HEK293 (cell line): ENCODE results near the gene C12orf57.

Experiments used
- KLF10 ChIP-seq: fragments of 450-650 bp; IDR thresholded peaks from 2 replicates; pipeline ENCODE4 v1.5.1; 2018; ENCODE audit warnings: missing biosample characterization, mild to moderate bottlenecking, missing genetic modification characterization
- PRDM10 ChIP-seq: fragments of 450-650 bp; formaldehyde crosslinking; IDR thresholded peaks from 2 replicates; pipeline ENCODE4 v1.5.1; 2016; ENCODE audit warnings: missing biosample characterization, missing genetic modification characterization
- YY1 ChIP-seq: fragments of 450-650 bp; formaldehyde crosslinking; IDR thresholded peaks from 2 replicates; pipeline ENCODE4 v1.5.1; 2018; ENCODE audit warnings: missing biosample characterization, missing genetic modification characterization
- ZFP69B ChIP-seq: fragments of 450-650 bp; formaldehyde crosslinking; IDR thresholded peaks from 2 replicates; pipeline ENCODE4 v1.5.1; 2016; ENCODE audit warnings: missing biosample characterization, missing genetic modification characterization
- ZNF121 ChIP-seq: fragments of 450-650 bp; formaldehyde crosslinking; IDR thresholded peaks from 2 replicates; pipeline ENCODE4 v1.5.1; 2016; ENCODE audit warnings: missing biosample characterization, missing genetic modification characterization
- ZNF146 ChIP-seq: fragments of 450-650 bp; formaldehyde crosslinking; IDR thresholded peaks from 2 replicates; pipeline ENCODE4 v1.5.1; 2016; ENCODE audit warnings: missing biosample characterization, missing genetic modification characterization
- ZNF16 ChIP-seq: fragments of 450-650 bp; formaldehyde crosslinking; IDR thresholded peaks from 2 replicates; pipeline ENCODE4 v1.5.1; 2016; ENCODE audit warnings: low read depth, missing biosample characterization, missing genetic modification characterization
- ZNF174 ChIP-seq: fragments of 450-650 bp; formaldehyde crosslinking; IDR thresholded peaks from 2 replicates; pipeline ENCODE4 v1.5.0; 2017; ENCODE audit warnings: missing biosample characterization, mild to moderate bottlenecking, missing genetic modification characterization
- ZNF211 ChIP-seq: fragments of 450-650 bp; formaldehyde crosslinking; IDR thresholded peaks from 2 replicates; pipeline ENCODE4 v1.5.1; 2016; ENCODE audit warnings: low read depth, missing biosample characterization, missing genetic modification characterization
- ZNF23 ChIP-seq: fragments of 450-650 bp; formaldehyde crosslinking; IDR thresholded peaks from 2 replicates; pipeline ENCODE4 v1.5.1; 2016; ENCODE audit warnings: missing biosample characterization, missing genetic modification characterization, borderline replicate concordance
- ZNF302 ChIP-seq: fragments of 450-650 bp; formaldehyde crosslinking; IDR thresholded peaks from 2 replicates; pipeline ENCODE4 v1.5.1; 2016; ENCODE audit warnings: missing biosample characterization, missing genetic modification characterization, low read depth
- ZNF473 ChIP-seq: fragments of 450-650 bp; formaldehyde crosslinking; IDR thresholded peaks from 2 replicates; pipeline ENCODE4 v1.5.1; 2017; ENCODE audit warnings: missing biosample characterization, missing genetic modification characterization
- ZNF518A ChIP-seq: fragments of 450-650 bp; formaldehyde crosslinking; conservative IDR thresholded peaks from 2 replicates; pipeline ENCODE4 v1.5.1; 2016; ENCODE audit warnings: low read depth, missing biosample characterization, missing genetic modification characterization
- ZNF548 ChIP-seq: fragments of 450-650 bp; formaldehyde crosslinking; IDR thresholded peaks from 2 replicates; pipeline ENCODE4 v1.5.1; 2016; ENCODE audit warnings: missing biosample characterization, missing genetic modification characterization
- ZNF664 ChIP-seq: fragments of 450-650 bp; formaldehyde crosslinking; IDR thresholded peaks from 2 replicates; pipeline ENCODE4 v1.5.1; 2016; ENCODE audit warnings: missing biosample characterization, missing genetic modification characterization
- ZNF670 ChIP-seq: fragments of 450-650 bp; formaldehyde crosslinking; IDR thresholded peaks from 2 replicates; pipeline ENCODE4 v1.5.1; 2016; ENCODE audit warnings: missing biosample characterization, missing genetic modification characterization, low read depth
- ZNF76 ChIP-seq: fragments of 450-650 bp; formaldehyde crosslinking; IDR thresholded peaks from 2 replicates; pipeline ENCODE4; 2016; ENCODE audit warnings: low read depth, missing biosample characterization, missing genetic modification characterization, borderline replicate concordance
- ZNF777 ChIP-seq: fragments of 450-650 bp; formaldehyde crosslinking; IDR thresholded peaks from 2 replicates; pipeline ENCODE4 v1.5.1; 2017; ENCODE audit warnings: missing biosample characterization, missing genetic modification characterization, borderline replicate concordance
- ZXDB ChIP-seq: fragments of 450-650 bp; formaldehyde crosslinking; IDR thresholded peaks from 2 replicates; pipeline ENCODE4 v1.5.1; 2016; ENCODE audit warnings: missing biosample characterization, missing genetic modification characterization
- TF ChIP-seq, protein P1 (sequence below): fragments of 450-650 bp; formaldehyde crosslinking; IDR thresholded peaks from 2 replicates; pipeline ENCODE4 v1.5.1; 2016; ENCODE audit warnings: missing biosample characterization, missing genetic modification characterization
- TF ChIP-seq, protein P2 (sequence below): fragments of 450-650 bp; formaldehyde crosslinking; IDR thresholded peaks from 2 replicates; pipeline ENCODE4 v1.5.1; 2017; ENCODE audit warnings: missing biosample characterization, missing genetic modification characterization
- TF ChIP-seq, protein P3 (sequence below): fragments of 450-650 bp; formaldehyde crosslinking; IDR thresholded peaks from 2 replicates; pipeline ENCODE4 v1.5.1; 2017; ENCODE audit warnings: missing biosample characterization, missing genetic modification characterization
- TF ChIP-seq, protein P4 (sequence below): fragments of 450-650 bp; formaldehyde crosslinking; IDR thresholded peaks from 2 replicates; pipeline ENCODE4 v1.5.1; 2016; ENCODE audit warnings: missing biosample characterization, missing genetic modification characterization
- TF ChIP-seq, protein P5 (sequence below): fragments of 450-650 bp; formaldehyde crosslinking; IDR thresholded peaks from 2 replicates; pipeline ENCODE4 v1.5.1; 2016; ENCODE audit warnings: missing biosample characterization, missing genetic modification characterization

C12orf57 gene

DNA sequence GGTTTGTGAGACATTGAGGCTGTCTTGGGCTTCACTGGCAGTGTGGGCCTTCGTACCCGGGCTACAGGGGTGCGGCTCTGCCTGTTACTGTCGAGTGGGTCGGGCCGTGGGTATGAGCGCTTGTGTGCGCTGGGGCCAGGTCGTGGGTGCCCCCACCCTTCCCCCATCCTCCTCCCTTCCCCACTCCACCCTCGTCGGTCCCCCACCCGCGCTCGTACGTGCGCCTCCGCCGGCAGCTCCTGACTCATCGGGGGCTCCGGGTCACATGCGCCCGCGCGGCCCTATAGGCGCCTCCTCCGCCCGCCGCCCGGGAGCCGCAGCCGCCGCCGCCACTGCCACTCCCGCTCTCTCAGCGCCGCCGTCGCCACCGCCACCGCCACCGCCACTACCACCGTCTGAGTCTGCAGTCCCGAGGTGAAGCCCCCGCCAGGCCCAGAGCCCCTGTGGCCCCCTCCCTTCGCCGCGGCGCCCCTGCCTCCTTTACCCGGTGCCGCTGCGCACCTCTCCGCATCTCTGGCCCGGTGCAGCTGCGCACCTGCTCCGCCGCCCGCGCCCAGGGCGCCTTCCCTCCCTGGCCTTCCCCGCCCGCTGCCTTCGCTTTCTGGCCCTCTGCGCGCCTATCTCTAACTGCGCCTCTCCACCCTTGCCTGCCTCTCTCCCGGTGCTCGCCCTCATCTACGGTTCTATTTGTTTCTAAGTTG, 29.4 kb upstream of the C12orf57 start, which contains the start of gene ENO2 (continued):
- TF ChIP-seq, protein P1, sequence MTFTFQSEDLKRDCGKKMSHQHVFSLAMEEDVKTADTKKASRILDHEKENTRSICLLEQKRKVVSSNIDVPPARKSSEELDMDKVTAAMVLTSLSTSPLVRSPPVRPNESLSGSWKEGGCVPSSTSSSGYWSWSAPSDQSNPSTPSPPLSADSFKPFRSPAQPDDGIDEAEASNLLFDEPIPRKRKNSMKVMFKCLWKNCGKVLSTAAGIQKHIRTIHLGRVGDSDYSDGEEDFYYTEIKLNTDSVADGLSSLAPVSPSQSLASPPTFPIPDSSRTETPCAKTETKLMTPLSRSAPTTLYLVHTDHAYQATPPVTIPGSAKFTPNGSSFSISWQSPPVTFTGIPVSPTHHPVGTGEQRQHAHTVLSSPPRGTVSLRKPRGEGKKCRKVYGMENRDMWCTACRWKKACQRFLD (tag by site-specific recombination) = no peak
- TF ChIP-seq, protein P2, sequence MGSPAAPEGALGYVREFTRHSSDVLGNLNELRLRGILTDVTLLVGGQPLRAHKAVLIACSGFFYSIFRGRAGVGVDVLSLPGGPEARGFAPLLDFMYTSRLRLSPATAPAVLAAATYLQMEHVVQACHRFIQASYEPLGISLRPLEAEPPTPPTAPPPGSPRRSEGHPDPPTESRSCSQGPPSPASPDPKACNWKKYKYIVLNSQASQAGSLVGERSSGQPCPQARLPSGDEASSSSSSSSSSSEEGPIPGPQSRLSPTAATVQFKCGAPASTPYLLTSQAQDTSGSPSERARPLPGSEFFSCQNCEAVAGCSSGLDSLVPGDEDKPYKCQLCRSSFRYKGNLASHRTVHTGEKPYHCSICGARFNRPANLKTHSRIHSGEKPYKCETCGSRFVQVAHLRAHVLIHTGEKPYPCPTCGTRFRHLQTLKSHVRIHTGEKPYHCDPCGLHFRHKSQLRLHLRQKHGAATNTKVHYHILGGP (tag by site-specific recombination) = no peak
- TF ChIP-seq ZFP69B (tag by site-specific recombination) (no peak), ZNF777 (no peak), ZNF518A (tag by site-specific recombination) (no peak), ZNF473 (tag by site-specific recombination) (no peak), ZNF548 (tag by site-specific recombination) (no peak), ZNF664 (tag by site-specific recombination) (no peak), ZNF174 (tag by site-specific recombination) (no peak), YY1 (no peak), ZNF23 (tag by site-specific recombination) (no peak), ZNF121 (tag by site-specific recombination) (no peak), ZXDB (tag by site-specific recombination) (peak; percentile 54; the same call in 1 of the 2 replicates), ZNF302 (tag by site-specific recombination) (no peak), ZNF670 (tag by site-specific recombination) (no peak), ZNF211 (no peak), PRDM10 (tag by site-specific recombination) (no peak; the same call in 1 of the 2 replicates), ZNF146 (tag by site-specific recombination) (no peak), ZNF16 (tag by site-specific recombination) (no peak), ZNF76 (peak; percentile 44; the same call in 1 of the 2 replicates), KLF10 (tag by site-specific recombination) (no peak)
- TF ChIP-seq, protein P3, sequence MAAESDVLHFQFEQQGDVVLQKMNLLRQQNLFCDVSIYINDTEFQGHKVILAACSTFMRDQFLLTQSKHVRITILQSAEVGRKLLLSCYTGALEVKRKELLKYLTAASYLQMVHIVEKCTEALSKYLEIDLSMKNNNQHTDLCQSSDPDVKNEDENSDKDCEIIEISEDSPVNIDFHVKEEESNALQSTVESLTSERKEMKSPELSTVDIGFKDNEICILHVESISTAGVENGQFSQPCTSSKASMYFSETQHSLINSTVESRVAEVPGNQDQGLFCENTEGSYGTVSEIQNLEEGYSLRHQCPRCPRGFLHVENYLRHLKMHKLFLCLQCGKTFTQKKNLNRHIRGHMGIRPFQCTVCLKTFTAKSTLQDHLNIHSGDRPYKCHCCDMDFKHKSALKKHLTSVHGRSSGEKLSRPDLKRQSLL = 0 out of 2 replicates have a peak, but pooled peaks have one; percentile 7
- TF ChIP-seq, protein P4, sequence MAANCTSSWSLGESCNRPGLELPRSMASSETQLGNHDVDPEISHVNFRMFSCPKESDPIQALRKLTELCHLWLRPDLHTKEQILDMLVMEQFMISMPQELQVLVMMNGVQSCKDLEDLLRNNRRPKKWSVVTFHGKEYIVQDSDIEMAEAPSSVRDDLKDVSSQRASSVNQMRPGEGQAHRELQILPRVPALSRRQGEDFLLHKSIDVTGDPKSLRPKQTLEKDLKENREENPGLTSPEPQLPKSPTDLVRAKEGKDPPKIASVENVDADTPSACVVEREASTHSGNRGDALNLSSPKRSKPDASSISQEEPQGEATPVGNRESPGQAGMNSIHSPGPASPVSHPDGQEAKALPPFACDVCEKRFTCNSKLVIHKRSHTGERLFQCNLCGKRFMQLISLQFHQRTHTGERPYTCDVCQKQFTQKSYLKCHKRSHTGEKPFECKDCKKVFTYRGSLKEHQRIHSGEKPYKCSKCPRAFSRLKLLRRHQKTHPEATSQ (tag by site-specific recombination) = peak; percentile 53; the same call in 1 of the 2 replicates
- TF ChIP-seq, protein P5, sequence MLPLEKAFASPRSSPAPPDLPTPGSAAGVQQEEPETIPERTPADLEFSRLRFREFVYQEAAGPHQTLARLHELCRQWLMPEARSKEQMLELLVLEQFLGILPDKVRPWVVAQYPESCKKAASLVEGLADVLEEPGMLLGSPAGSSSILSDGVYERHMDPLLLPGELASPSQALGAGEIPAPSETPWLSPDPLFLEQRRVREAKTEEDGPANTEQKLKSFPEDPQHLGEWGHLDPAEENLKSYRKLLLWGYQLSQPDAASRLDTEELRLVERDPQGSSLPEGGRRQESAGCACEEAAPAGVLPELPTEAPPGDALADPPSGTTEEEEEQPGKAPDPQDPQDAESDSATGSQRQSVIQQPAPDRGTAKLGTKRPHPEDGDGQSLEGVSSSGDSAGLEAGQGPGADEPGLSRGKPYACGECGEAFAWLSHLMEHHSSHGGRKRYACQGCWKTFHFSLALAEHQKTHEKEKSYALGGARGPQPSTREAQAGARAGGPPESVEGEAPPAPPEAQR (tag by site-specific recombination) = no peak
